Tibial nerve (tissue), 4 donors: ENCODE data around the gene NUAK2.

Experiments
- CTCF ChIP-seq, 5 experiments: fragments of 200-600 bp in 3 of 5; fragments of 450-650 bp in 2 of 5; sonication (generic) in 3 of 5; IDR thresholded peaks; one replicate each; pipeline ENCODE4 v1.5.1; 2016 to 2019; ENCODE audit warnings: antibody characterized with exemption in 5 of 5, mild to moderate bottlenecking in 3 of 5, moderate library complexity in 2 of 5
- EP300 ChIP-seq, 2 donors: sonication (generic); formaldehyde crosslinking; IDR thresholded peaks; one replicate each; pipeline ENCODE4 v1.6.1; 2017; ENCODE audit warnings: antibody characterized with exemption in 2 of 2, mild to moderate bottlenecking in 1 of 2
- POLR2A ChIP-seq, 2 donors: fragments of 450-650 bp; IDR thresholded peaks; one replicate each; pipeline ENCODE4 v1.6.1; 2017; ENCODE audit warnings: antibody characterized with exemption in 2 of 2, mild to moderate bottlenecking in 2 of 2, moderate library complexity in 2 of 2

- TF ChIP-seq CTCF (IDR thresholded peaks at IDR 0.05) (peak; percentile 95 to 98 (median 98)), POLR2A (IDR thresholded peaks at IDR 0.05) (no peak), EP300 (IDR thresholded peaks at IDR 0.05) (no peak)
These were observed 48.0 kb downstream of the NUAK2 start for GRCh38 chr1:205273551-205273982.
